HCT116 (cell line): ENCODE results near the gene DIDO1. TPM values are rescaled to one million over a fixed set of nuclear protein-coding genes. Genes with fewer than 3 reads are reported as not detected.

Experiments used
- ATAC-seq: fragments of 200-7000 bp; cut with Tn5 transposase; 2 replicates; pipeline ENCODE4 v1.9.1; 2020; ENCODE audit warnings: mild to moderate bottlenecking, moderate library complexity
- BruUV-seq: library from RNA; stranded (reverse); fragments of 400-500 nt; replicated peaks from 2 replicates; lab custom pipeline; 2021; lab: Mats Ljungman, UMichigan
- CTCF ChIA-PET: fragments of 300-600 bp; sonication (Branson Sonifier 250); formaldehyde crosslinking; loops from one replicate; lab custom pipeline; 2021; ENCODE audit warnings: antibody characterized with exemption; lab: Charles Lee
- POLR2A ChIA-PET: fragments of 300-600, 350-600 bp; sonication (Branson Sonifier 250); formaldehyde crosslinking; loops from one replicate; lab custom pipeline; 2021; ENCODE audit warnings: antibody characterized with exemption; lab: Charles Lee
- RAD21 ChIA-PET, 2 experiments: fragments of 300-600 bp; sonication (Branson Sonifier 250); formaldehyde crosslinking; loops; one replicate each; lab custom pipeline; 2023; ENCODE audit warnings: low total read pairs in 2 of 2; ENCODE audit not compliant: uncharacterized antibody in 2 of 2, unreplicated experiment in 2 of 2, low non-redundant PET in 1 of 2; lab: Charles Lee
- DNase-seq: peaks from one replicate; pipeline ENCODE4 v3.0.0-alpha.2; 2010; ENCODE audit warnings: low read depth, low spot score
- H2AFZ ChIP-seq: fragments of 200-600 bp; shearing (Covaris generic), sonication (generic); 2 replicates; pipeline ENCODE4 v1.6.1; 2017; ENCODE audit warnings: low read depth, mixed run types, mixed read lengths, antibody characterized with exemption, low read length; ENCODE audit not compliant: poor library complexity, severe bottlenecking
- H3K27ac ChIP-seq: 2 replicates; pipeline ENCODE4 v1.5.1; 2012; ENCODE audit warnings: low read depth, low read length
- H3K27me3 ChIP-seq: fragments of 200-600 bp; sonication (generic); 2 replicates; pipeline ENCODE4 v1.6.1; 2016; ENCODE audit warnings: mixed run types, low read length, mixed read lengths; ENCODE audit not compliant: insufficient read depth
- H3K36me3 ChIP-seq, 2 experiments: fragments of 200-500 bp in 1 of 2; fragments of 200-600 bp in 1 of 2; sonication (Bioruptor generic) in 1 of 2; sonication (generic) in 1 of 2; 2 replicates each; pipeline versions ENCODE4 v1.5.1 to v1.6.1; 2014 to 2016; ENCODE audit warnings: low read length in 2 of 2, inconsistent platforms in 1 of 2, mixed read lengths in 1 of 2, mixed run types in 1 of 2; ENCODE audit not compliant: insufficient read depth in 2 of 2, control insufficient read depth in 1 of 2
- H3K4me1 ChIP-seq, 2 experiments: fragments of 200-600 bp in 1 of 2; sonication (generic) in 1 of 2; 2 replicates each; pipeline versions ENCODE4 v1.5.1 to v1.6.1; 2012 to 2017; ENCODE audit warnings: low read length in 2 of 2, inconsistent platforms in 1 of 2, mild to moderate bottlenecking in 1 of 2, mixed read lengths in 1 of 2, mixed run types in 1 of 2, moderate library complexity in 1 of 2; ENCODE audit not compliant: insufficient read depth in 2 of 2, control insufficient read depth in 1 of 2
- H3K4me2 ChIP-seq: fragments of 200-600 bp; sonication (generic); 2 replicates; pipeline ENCODE4 v1.6.1; 2017; ENCODE audit warnings: mixed run types, low read length, mixed read lengths
- H3K4me3 ChIP-seq, 2 experiments: fragments of 200-600 bp in 1 of 2; sonication (generic) in 1 of 2; replicated peaks in 1 of 2; 2 replicates each; pipeline ENCODE4 v1.5.1; 2011 to 2016; ENCODE audit warnings: low read length in 2 of 2, control low read depth in 1 of 2, low read depth in 1 of 2, mild to moderate bottlenecking in 1 of 2, mixed read lengths in 1 of 2, mixed run types in 1 of 2
- H3K79me2 ChIP-seq: fragments of 200-600 bp; sonication (generic); 2 replicates; pipeline ENCODE4 v1.6.1; 2017; ENCODE audit warnings: mild to moderate bottlenecking, mixed run types, low read length, moderate library complexity, mixed read lengths; ENCODE audit not compliant: insufficient read depth
- H3K9ac ChIP-seq: fragments of 200-600 bp; sonication (generic); 2 replicates; pipeline ENCODE4 v1.6.1; 2016; ENCODE audit warnings: low read length, mixed read lengths
- H3K9me2 ChIP-seq: fragments of 200-600 bp; sonication (generic), shearing (Covaris generic); 2 replicates; pipeline ENCODE4 v1.6.1; 2017; ENCODE audit warnings: mixed run types, mild to moderate bottlenecking, moderate library complexity; ENCODE audit not compliant: insufficient read depth
- H3K9me3 ChIP-seq, 2 experiments: fragments of 200-500 bp in 1 of 2; fragments of 200-600 bp in 1 of 2; sonication (Bioruptor generic) in 1 of 2; sonication (generic) in 1 of 2; 2 replicates each; pipeline ENCODE4 v1.6.1; 2014 to 2017; ENCODE audit warnings: low read length in 2 of 2, mixed read lengths in 2 of 2, inconsistent platforms in 1 of 2, low read depth in 1 of 2, mild to moderate bottlenecking in 1 of 2, mixed run types in 1 of 2, moderate library complexity in 1 of 2; ENCODE audit not compliant: control insufficient read depth in 1 of 2, insufficient read depth in 1 of 2
- H4K20me1 ChIP-seq: fragments of 200-600 bp; sonication (generic), shearing (Covaris generic); 2 replicates; pipeline ENCODE4 v1.6.1; 2017; ENCODE audit warnings: mixed run types, mild to moderate bottlenecking, moderate library complexity; ENCODE audit not compliant: insufficient read depth
- ATF3 ChIP-seq: IDR thresholded peaks from 2 replicates; pipeline ENCODE4 v1.6.1; 2012
- CBX3 ChIP-seq: IDR thresholded peaks from 2 replicates; pipeline ENCODE4 v1.6.1; 2012; ENCODE audit warnings: low read depth
- CEBPB ChIP-seq: IDR thresholded peaks from 2 replicates; pipeline ENCODE4 v1.6.1; 2012; ENCODE audit warnings: low read depth
- CTCF ChIP-seq, 3 experiments: fragments of 200-600 bp in 1 of 3; sonication (generic) in 1 of 3; IDR thresholded peaks in 2 of 3; conservative IDR thresholded peaks in 1 of 3; 2 replicates each; pipeline ENCODE4 v1.5.1; 2012 to 2017; ENCODE audit warnings: low read depth in 2 of 3, low read length in 2 of 3, antibody characterized with exemption in 1 of 3, borderline replicate concordance in 1 of 3, control low read depth in 1 of 3, mild to moderate bottlenecking in 1 of 3, mixed read lengths in 1 of 3, mixed run types in 1 of 3, moderate library complexity in 1 of 3; ENCODE audit not compliant: insufficient read depth in 1 of 3
- EGR1 ChIP-seq: IDR thresholded peaks from 2 replicates; pipeline ENCODE4 v1.6.1; 2012; ENCODE audit warnings: low read depth
- ELF1 ChIP-seq: IDR thresholded peaks from 2 replicates; pipeline ENCODE4 v1.6.1; 2012; ENCODE audit warnings: low read depth, borderline replicate concordance
- EZH2 ChIP-seq: fragments of 200-600 bp; sonication (generic); IDR thresholded peaks from 2 replicates; pipeline ENCODE4 v1.6.1; 2017; ENCODE audit warnings: antibody characterized with exemption, mixed run types
- FOSL1 ChIP-seq: IDR thresholded peaks from 2 replicates; pipeline ENCODE4 v1.6.1; 2012; ENCODE audit warnings: low read depth
- POLR2A ChIP-seq: IDR thresholded peaks from 2 replicates; pipeline ENCODE4 v1.7.0; 2011; ENCODE audit warnings: borderline replicate concordance; ENCODE audit not compliant: insufficient read depth, insufficient read length; ENCODE audit errors: extremely low read depth
- POLR2AphosphoS5 ChIP-seq: IDR thresholded peaks from 2 replicates; pipeline ENCODE4 v1.6.1; 2011; ENCODE audit warnings: mild to moderate bottlenecking, low read depth, low read length, moderate library complexity
- REST ChIP-seq: IDR thresholded peaks from 2 replicates; pipeline ENCODE4 v1.6.1; 2012; ENCODE audit warnings: low read depth
- SRF ChIP-seq: IDR thresholded peaks from 2 replicates; pipeline ENCODE4 v1.6.1; 2012; ENCODE audit warnings: low read depth
- TCF7L2 ChIP-seq: IDR thresholded peaks from 2 replicates; pipeline ENCODE4 v1.7.0; 2011; ENCODE audit warnings: borderline replicate concordance, inconsistent platforms; ENCODE audit not compliant: insufficient read depth, insufficient read length; ENCODE audit errors: extremely low read depth
- YY1 ChIP-seq: IDR thresholded peaks from 2 replicates; pipeline ENCODE4 v1.6.1; 2011; ENCODE audit warnings: low read length, low read depth, moderate library complexity, mild to moderate bottlenecking; ENCODE audit not compliant: insufficient replicate concordance; ENCODE audit errors: extremely low read depth
- ZFX ChIP-seq: fragments of 450-650 bp; IDR thresholded peaks from 2 replicates; pipeline ENCODE4 v1.6.1; 2017
- ZNF274 ChIP-seq: fragments of 200-500 bp; sonication (Bioruptor generic); IDR thresholded peaks from 2 replicates; pipeline ENCODE4 v1.6.1; 2014; ENCODE audit warnings: mild to moderate bottlenecking, low read depth, low read length, inconsistent platforms
- intact Hi-C: fragments of 100-400 bp; cut with micrococcal nuclease; formaldehyde crosslinking; loops from 2 replicates; pipeline ENCODE4 v1.10.0; 2022
- total RNA-seq: library from RNA; stranded (reverse); gene quantifications from one replicate; pipeline ENCODE4 v1.2.1, GENCODE V29; 2021; ENCODE audit not compliant: unreplicated experiment
- TF ChIP-seq, protein P1 (sequence below): IDR thresholded peaks from 2 replicates; pipeline ENCODE4 v1.6.1; 2011; ENCODE audit warnings: mild to moderate bottlenecking, low read length, moderate library complexity; ENCODE audit not compliant: insufficient replicate concordance; ENCODE audit errors: extremely low read depth

Gene DIDO1
- total RNA-seq, 1 experiment from 2014 or later = 41.4 TPM

DNA sequence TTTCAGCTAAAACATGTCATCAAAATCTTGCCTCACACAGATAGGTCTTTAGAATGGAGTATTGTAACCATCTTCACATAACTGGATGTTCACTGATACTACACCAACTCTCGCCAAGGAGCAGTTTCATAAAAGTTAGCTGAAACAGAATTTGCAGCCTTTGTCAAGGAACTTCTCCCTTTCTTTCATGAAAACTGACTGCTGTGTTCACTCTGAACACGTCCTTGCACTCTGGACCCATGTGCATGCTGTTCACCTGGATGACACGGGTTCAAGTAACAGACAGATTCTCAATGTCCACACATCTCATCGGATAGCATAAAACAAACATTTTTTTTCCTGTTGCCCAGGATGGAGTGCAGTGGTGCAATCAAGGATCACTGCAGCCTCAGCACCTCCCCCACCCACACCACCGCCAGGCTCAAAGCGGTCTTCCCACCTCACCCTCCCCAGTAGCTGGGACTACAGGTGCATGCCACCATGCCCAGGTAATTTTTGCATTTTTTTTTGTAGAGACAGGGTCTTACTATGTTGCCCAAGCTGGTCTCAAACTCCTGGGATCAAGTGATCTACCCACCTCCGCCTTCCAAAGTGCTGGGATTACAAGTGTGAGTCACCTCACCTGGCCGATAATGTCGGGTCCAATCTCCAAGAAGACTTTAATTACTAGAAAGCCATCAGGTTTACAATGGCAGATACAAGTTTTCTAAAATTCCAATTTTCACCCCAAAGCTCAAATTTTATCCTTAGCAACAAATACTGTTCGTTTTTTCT lies 9.4 kb downstream of the DIDO1 start:
- ChIA-PET POLR2A (no interaction called here), CTCF (interaction anchor here (0.7 to 1.4 kb wide), 4 partner anchors 9 to 15 kb away, joined by 4 to 8 read pairs (median 6); no protein-coding TSS in a partner anchor), RAD21 (no interaction called here)
- intact Hi-C loops = no loop called here
- peaks cover 8 to 11% of the 10 kb centered on the region in 2 experiments; a peak in 3 of 4 replicates for H3K36me3 ChIP-seq
- ATAC-seq = no peak
- no peaks in the 10 kb centered on the region for H3K9me3 ChIP-seq
- H3K9me2 ChIP-seq = no peaks in the 10 kb centered on the region
- H3K4me2 ChIP-seq = no peak overlapping the region
- peaks cover 59% of the 10 kb centered on the region; the same call in 1 of the 2 replicates for H4K20me1 ChIP-seq
- TF ChIP-seq YY1 (no peak), POLR2AphosphoS5 (no peak), EGR1 (no peak), ZFX (no peak), TCF7L2 (no peak), FOSL1 (no peak), POLR2A (no peak), CBX3 (no peak), REST (no peak), CEBPB (no peak), ZNF274 (no peak), ELF1 (no peak), CTCF (IDR thresholded peaks at IDR 0.05 in 2 of 3, conservative IDR thresholded peaks at IDR 0.05 in 1 of 3; ENCODE audit: borderline replicate concordance in 1 of 3, insufficient read depth in 1 of 3, low read depth in 2 of 3, low read length in 2 of 3) (no peak), SRF (no peak), ATF3 (no peak), EZH2 (no peak)
- TF ChIP-seq, protein P1, sequence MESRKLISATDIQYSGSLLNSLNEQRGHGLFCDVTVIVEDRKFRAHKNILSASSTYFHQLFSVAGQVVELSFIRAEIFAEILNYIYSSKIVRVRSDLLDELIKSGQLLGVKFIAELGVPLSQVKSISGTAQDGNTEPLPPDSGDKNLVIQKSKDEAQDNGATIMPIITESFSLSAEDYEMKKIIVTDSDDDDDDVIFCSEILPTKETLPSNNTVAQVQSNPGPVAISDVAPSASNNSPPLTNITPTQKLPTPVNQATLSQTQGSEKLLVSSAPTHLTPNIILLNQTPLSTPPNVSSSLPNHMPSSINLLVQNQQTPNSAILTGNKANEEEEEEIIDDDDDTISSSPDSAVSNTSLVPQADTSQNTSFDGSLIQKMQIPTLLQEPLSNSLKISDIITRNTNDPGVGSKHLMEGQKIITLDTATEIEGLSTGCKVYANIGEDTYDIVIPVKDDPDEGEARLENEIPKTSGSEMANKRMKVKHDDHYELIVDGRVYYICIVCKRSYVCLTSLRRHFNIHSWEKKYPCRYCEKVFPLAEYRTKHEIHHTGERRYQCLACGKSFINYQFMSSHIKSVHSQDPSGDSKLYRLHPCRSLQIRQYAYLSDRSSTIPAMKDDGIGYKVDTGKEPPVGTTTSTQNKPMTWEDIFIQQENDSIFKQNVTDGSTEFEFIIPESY = no peak
- H3K4me3 ChIP-seq = no peak overlapping the region
- H3K79me2 ChIP-seq = peaks cover 100% of the 10 kb centered on the region
- no peak overlapping the region for H3K27ac ChIP-seq
- no peak overlapping the region for H3K9ac ChIP-seq
- no peaks in the 10 kb centered on the region for H3K27me3 ChIP-seq
- no peak for DNase-seq
- no TSS peak for BruUV-seq
- H3K4me1 ChIP-seq = peaks cover 26 to 39% of the 10 kb centered on the region in 2 experiments
- H2AFZ ChIP-seq = no peak overlapping the region
